Kidney capillary endothelial cell (primary cell): ENCODE measurements around the gene RTEL1.
"Not testable (repeated sequence)": the region's sequence is repeated elsewhere in the genome, so short reads cannot be mapped to it uniquely, and the experiment has no call there.

Source experiments
- DNase-seq: peaks from one replicate; pipeline ENCODE4 v3.0.0-alpha.2; 2018; ENCODE audit warnings: low spot score

The RTEL1 gene

DNA sequence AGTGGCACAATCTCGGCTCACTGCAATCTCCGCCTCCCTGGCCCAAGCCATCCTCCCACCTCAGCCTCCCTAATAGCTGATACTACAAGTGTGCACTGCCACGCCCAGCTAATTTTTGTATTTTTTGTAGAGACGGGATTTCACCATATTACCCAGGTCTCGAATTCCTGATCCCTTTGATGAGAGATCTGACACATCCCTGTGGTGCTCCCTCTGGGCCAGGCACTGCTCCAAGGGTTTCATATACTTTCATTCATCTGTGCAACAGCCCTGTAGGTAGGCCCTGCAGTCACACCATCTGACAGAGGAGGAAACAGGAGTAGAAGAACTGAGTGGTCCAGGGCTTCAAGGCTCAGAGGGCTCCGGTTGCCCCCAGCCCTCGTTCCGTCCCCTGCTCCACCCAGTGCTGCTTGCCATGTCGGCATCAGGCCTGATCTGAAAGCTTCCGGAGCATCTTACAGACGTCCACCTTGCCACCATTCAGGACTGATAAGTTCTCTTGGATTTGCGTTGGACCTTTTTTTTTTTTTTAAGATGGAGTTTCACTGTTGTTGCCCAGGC is 53.1 kb downstream of the RTEL1 start:
- no peak for DNase-seq

DNA sequence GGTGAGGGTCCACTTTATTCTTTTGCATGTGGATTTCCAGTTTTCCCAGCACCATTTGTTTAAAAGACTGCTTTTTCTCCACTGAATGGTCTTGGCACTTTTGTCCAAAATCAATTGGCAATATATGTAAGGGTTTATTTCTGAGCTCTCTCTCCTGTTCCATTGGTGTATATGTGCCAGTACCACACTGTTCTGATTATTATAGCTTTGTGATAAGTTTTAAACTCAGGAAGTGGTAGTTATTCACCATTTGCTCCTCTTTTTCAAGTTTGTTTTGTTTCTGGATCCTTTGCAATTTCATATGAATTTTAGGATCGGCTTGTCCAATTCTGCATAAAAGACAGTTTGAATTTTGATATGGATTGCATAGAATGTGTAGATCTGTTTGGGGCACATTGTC is 54.1 kb downstream of the RTEL1 start:
- DNase-seq, result no peak

DNA sequence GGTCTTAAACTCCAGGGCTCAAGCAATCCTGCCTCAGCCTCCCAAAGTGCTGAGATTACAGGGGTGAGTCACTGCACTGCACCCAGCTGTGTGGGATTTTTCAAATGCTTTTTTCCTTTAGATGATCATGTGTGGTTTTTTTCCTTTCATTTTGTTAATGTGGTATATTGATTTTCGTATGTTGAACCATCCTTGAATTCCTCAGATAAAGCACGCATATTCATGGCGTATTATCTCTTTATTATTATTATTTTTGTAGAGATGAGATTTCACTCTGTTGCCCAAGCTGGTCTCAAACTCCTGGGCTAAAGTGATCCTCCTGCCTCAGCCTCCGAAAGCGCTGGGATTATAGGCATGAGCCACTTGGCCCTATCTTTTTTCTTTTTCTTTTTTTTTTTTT is 56.7 kb downstream of the RTEL1 start:
- no peak for DNase-seq

DNA sequence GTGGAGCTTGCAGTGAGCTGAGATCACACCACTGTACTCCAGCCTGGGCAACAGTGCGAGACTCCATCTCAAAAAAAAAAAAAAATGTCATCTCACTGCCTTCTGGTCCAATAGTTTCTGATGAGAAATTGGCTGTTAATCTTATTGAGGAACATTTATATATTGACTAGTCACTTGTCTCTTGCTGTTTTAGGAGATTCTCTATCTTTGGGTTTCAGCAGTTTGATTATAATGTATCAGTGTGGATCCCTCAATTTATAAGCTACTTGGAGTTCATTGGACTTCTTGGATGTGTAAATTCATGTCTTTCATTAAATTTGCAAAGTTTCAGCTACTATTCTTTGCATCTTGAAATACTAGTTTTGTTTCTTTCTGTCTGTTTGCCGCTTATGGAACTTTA is 60.9 kb downstream of the RTEL1 start:
- DNase-seq, result no peak

DNA sequence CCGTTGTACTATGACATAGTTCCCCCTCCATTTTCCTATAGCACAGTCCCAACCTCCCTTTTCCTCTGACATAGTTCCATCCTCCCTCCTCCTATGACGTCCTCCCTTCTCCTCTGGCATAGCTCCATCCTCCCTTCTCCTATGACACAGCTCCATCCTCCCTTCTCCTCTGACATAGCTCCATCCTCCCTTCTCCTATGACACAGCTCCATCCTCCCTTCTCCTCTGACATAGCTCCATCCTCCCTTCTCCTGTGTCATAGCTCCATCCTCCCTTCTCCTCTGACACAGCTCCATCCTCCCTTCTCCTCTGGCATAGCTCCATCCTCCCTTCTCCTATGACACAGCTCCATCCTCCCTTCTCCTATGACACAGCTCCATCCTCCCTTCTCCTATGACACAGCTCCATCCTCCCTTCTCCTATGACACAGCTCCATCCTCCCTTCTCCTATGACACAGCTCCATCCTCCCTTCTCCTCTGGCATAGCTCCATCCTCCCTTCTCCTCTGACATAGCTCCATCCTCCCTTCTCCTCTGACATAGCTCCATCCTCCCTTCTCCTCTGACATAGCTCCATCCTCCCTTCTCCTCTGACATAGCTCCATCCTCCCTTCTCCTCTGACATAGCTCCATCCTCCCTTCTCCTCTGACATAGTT is 65.0 kb downstream of the RTEL1 start:
- not testable (repeated sequence) for DNase-seq

DNA sequence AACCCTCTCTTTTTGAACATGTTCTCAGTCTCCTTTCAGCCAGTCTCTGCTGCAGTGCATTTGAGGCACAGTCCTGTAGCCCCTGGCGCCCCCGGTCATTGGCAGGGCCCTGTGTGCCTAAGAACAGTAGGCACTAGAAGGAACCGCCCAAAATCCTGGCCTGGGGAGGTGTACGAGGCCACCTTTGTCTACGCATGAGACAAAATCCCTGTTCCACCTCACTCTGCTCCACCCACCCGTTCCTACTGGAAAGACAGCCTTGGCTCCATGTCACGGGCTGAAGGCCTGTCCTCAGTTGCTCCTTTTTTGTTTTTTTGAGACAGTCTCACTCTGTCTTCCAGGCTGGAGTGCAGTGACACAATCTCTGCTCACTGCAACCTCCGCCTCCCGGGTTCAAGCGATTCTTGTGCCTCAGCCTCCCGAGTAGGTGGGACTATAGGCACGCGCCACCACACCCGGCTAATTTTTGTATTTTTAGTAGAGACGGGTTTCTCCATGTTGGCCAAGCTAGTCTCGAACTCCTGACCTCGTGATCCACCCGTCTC is 72.1 kb downstream of the RTEL1 start:
- DNase-seq, result not testable (repeated sequence)

DNA sequence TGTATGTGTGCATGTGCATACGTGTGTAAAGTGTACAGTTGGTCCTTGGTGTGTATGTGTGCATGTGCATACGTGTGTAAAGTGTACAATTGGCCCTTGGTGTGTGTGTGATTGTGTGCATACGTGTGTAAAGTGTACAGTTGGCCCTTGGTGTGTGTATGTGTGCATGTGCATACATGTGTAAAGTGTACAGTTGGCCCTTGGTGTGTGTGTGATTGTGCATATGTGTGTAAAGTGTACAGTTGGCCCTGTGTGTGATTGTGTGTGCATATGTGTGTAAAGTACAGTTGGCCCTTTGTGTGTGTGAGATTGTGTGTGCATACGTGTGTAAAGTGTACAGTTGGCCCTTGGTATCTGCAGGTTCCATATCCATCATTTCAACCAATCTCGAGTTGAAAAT is 73.3 kb downstream of the RTEL1 start:
- DNase-seq, result no peak

DNA sequence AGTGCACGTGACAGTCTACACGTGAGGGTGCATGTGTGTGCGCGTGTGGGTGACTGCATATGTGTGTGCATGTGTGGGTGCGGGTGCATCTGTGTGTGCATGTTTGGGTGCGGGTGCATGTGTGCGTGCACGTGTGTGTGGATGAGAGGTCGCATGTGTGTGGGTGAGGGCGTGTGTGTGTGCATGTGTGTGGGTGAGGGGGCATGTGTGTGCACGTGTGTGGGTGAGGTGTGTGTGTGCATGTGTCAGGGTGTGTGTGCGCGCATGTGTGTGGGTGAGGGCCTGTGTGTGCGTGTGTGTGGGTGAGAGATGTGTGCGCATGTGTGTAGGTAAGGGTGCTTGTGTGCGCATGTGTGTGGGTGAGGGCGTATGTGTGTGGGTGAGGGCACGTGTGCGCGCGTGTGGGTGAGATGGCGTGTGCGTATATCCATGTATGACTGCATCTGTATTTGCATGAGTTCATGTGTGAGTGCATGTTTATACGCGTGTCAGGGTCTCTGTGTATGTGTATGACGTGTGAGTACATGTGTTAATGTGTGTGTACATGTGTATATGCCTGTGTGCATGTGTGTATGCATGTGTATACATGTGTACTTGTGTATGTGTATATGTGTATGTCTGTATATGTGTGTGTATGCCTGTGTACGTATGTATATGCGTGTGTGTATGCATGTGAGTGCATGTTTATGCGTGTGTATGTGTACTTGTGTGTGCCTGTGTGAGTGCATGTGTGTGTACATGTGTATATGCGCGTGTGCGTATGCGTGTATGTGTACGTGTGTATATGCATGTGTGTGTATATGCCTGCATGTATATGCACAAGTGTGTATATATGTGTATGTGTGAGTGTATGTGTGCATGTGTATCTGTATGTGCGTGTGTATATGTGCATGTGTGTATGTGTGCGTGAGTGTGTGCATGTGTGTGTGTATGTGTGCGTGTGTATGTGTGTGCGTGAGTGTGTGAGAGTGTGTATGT is 74.3 kb downstream of the RTEL1 start:
- no peak for DNase-seq

DNA sequence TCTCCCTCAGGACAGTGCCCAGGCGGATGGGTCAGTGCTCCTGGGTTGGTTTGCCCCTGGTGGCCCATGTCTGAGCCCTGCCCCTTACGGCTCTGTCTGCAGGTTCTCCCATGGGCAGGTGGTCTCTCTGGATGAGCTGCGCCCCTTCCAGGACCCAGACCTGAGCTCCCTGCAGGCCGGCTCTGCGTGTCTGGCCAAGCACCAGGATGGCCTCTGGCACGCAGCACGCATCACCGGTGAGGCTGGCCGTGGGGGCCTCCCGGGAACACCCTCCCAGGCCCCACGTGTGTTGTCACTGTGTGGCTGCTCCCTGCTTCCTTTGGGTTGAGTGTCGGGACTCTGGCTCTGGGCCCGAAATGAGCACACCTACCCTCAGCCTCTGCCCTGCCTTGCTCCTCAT is 75.0 kb downstream of the RTEL1 start:
- no peak for DNase-seq

DNA sequence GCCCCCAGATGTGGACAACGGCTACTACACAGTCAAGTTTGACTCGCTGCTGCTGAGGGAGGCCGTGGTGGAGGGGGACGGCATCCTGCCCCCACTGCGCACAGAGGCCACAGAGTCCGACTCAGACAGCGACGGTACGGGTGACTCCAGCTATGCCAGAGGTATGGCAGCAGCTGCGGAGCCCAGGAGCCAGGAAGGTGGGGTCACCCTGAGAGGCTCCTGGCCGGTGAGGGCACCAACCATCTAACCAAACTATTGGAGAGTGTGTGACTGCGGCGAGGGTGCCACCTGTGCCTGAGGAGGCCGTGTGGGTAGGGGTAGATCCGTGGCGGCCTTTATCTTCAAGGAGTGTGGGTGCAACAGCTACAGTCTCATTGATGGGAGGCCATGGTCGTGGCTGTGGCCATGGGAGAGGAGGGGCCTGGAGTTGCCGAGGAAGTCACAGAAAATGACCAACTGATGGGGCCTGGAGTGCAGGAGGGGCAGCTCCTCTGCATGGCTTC is 75.5 kb downstream of the RTEL1 start:
- DNase-seq, result no peak

DNA sequence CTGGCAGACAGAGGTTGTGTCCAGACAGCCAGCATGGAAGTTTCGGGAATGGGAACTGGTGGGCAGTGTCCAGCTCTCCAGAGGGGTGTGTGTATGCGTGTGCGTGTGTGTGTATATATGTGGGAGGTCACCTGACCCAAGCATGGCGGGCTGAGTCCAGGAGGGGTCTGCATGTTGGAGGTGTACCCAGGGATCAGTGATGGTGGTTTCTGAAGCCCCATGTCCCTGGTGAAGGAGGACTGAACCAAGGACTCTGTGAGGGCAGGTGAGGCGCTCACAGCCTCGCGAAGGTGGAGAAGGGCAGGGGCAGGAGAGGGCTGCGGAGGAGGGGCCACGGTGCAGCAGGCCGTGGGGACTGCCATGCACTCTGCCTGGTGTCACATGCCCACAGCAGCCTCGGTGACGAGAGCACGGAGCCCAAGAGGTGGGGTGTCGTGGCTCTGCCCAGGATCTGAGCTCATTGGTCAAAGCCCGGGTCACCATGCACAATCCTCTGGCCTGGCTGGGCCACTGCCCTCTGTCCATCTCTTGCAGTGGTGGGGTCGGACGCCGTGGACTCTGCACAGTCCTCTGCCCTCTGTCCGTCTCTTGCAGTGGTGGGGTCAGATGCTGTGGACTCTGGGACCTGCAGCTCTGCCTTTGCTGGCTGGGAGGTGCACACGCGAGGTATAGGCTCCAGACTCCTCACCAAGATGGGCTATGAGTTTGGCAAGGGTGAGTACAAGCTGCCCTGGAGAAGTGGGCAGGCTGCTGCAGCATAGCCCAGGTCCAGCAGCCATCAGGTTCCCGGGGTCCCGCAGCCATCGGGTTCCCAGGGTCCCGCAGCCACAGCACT is 76.2 kb downstream of the RTEL1 start:
- no peak for DNase-seq

DNA sequence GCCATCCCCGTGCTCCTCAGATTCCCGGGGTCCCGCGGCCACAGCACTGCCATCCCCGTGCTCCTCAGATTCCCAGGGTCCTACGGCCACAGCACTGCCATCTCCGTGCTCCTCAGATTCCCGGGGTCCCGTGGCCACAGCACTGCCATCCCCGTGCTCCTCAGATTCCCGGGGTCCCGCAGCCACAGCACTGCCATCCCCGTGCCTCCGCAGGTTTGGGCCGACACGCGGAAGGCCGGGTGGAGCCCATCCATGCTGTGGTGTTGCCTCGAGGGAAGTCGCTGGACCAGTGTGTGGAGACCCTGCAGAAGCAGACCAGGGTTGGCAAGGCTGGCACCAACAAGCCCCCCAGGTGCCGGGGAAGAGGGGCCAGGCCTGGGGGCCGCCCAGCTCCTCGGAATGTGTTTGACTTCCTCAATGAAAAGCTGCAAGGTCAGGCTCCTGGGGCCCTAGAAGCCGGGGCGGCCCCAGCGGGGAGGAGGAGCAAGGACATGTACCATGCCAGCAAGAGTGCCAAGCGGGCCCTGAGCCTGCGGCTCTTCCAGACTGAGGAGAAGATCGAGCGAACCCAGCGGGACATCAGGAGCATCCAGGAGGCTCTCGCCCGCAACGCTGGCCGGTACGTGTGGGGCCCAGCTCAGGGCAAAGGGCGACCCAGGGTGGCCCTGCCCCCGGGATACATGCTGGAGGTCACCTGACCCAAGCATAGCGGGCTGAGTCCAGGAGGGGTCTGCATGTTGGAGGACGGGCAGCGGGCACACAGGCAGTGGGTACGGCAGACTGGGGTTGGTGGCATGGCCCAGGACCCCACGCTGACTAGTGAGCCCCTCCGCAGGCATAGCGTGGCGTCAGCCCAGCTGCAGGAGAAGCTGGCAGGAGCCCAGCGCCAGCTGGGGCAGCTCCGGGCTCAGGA is 77.1 kb downstream of the RTEL1 start:
- no peak for DNase-seq

DNA sequence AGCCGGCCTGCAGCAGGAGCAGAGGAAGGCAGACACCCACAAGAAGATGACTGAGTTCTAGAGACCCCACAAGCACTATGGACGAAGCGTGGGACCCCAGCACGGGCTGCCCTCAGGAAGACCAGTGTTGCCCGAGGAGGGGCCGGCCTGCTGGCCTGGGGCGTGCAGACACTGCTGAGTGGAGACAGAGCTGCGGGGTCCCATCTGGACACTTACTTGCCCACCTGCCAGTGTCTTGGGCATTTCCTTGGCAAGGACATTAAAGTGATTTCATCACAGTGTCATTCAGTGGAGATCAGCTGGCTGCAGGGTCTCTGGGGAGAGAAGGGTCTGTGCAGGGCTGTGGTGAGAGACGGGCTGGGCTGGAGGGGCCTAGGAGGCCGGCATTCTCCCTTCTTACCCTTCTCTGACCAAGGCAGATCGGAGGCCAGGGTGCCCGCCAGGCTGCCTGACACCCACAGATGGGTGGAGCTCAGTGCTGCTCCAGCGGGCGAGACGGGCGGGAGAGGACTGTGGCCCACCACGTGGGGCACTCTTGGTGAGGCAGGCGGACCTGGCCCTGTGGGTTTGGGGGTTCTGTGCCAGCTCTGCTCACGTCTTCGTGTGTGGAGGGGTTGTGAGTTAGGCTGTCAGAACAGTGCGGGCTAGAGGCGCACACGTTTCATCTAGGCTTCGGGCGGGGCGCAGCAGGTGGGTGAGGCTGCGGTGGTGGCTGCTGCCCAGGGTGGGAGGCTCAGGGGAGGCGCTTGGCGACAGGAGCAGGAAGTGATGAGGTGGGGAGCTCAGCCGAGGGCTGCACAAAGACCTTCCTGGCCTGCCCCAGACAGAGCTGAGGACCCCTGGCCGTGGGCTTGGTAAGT is 78.0 kb downstream of the RTEL1 start, which contains the start of gene LIME1:
Gene LIME1, plus strand, starts transcription at position 806 of the 860 bp plus-strand sequence. CDS start 886 bp downstream, outside the sequence.
- DNase-seq, result no peak

DNA sequence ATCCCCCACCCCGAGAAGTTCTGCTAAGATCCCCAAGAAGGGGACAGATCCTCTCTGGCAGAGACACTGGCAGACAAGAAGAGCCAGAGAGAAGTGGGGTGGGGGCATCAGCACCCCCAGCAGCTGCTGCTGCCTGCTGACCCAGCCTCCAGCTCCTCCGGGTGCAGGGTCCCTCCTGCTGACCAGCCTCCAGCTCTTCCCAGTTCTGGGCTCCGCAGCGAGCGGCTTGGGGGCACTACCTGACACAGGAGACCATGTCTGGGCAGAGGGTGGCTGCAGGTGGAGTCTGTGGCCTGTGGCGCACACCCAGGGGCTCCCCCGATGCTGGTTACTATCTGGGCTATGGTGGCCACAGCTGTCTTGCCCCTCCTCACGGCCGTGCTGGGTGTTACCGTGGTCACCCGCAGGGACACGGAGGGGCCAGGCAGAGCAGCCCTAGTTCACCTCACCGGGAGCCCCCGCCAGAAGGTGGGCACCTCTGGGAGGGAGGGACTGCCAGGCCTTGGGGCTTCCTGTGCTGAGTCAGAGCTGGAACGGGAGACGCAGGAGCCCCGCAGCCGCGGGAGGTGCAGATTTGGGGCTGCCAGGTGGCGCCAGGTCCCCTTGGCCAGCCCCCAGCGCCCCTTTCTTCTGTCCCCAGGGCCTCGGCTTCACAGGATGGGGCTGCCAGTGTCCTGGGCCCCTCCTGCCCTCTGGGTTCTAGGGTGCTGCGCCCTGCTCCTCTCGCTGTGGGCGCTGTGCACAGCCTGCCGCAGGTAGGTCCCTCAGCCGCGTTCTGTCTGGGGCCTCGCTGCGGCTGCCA is 79.0 kb downstream of the RTEL1 start:
- no peak for DNase-seq

DNA sequence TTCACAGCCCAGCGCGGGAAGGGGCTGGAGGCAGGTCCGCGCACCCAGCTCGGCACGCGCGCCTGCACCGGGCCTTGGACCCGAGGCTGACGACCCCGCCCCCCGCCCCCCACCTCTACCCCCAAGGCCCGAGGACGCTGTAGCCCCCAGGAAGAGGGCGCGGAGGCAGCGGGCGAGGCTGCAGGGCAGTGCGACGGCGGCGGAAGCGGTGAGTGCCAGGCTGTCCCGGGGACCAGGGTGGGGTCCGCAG is 79.5 kb downstream of the RTEL1 start:
- no peak for DNase-seq

DNA sequence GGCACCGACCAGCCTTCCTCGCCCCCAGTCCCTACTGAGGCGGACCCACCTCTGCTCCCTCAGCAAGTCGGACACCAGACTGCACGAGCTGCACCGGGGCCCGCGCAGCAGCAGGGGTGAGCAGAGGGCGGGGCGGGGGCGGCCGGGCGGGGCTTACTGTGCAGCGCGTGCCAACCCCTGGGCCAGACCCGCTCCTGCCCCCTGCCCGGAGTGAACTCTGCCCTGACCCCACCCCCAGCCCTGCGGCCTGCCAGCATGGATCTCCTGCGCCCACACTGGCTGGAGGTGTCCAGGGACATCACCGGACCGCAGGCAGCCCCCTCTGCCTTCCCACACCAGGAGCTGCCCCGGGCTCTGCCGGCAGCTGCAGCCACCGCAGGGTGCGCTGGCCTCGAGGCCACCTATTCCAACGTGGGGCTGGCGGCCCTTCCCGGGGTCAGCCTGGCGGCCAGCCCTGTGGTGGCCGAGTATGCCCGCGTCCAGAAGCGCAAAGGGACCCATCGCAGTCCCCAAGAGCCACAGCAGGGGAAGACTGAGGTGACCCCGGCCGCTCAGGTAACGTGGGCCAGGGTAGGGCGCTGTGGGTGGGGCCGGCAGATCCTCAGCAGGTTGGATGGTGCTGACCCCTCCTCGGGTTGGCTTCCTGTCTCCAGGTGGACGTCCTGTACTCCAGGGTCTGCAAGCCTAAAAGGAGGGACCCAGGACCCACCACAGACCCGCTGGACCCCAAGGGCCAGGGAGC is 80.0 kb downstream of the RTEL1 start:
- no peak for DNase-seq

DNA sequence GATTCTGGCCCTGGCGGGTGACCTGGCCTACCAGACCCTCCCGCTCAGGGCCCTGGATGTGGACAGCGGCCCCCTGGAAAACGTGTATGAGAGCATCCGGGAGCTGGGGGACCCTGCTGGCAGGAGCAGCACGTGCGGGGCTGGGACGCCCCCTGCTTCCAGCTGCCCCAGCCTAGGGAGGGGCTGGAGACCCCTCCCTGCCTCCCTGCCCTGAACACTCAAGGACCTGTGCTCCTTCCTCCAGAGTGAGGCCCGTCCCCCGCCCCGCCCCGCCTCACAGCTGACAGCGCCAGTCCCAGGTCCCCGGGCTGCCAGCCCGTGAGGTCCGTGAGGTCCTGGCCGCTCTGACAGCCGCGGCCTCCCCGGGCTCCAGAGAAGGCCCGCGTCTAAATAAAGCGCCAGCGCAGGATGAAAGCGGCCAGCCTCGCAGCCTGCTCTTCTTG is 80.6 kb downstream of the RTEL1 start:
- DNase-seq, result no peak
